GM12892 (cell line): ENCODE results near the gene CRYBG1.

Experiments
- POLR2A ChIP-seq: IDR thresholded peaks from 2 replicates; pipeline ENCODE4 v1.6.1; 2011; ENCODE audit warnings: low read depth, low read length, control low read depth
- POLR2AphosphoS5 ChIP-seq: IDR thresholded peaks from 2 replicates; pipeline ENCODE4 v1.6.1; 2011; ENCODE audit warnings: low read depth, low read length, control low read depth
- TAF1 ChIP-seq: IDR thresholded peaks from 2 replicates; pipeline ENCODE4 v1.6.1; 2011; ENCODE audit warnings: low read depth, mild to moderate bottlenecking, control low read depth, low read length, borderline replicate concordance

- no peak for TF ChIP-seq POLR2A
- no peak for TF ChIP-seq POLR2AphosphoS5
- no peak for TF ChIP-seq TAF1
These were observed 157.2 kb downstream of the CRYBG1 start for GRCh38 chr6:106517706-106518105.
